HL-60 (cell line): Measurements from ENCODE around the gene ARID1B.

ENCODE experiments used
- POLR2AphosphoS5 ChIP-seq: IDR thresholded peaks from 2 replicates; pipeline ENCODE4 v1.6.1; 2012; ENCODE audit warnings: low read depth
- REST ChIP-seq: IDR thresholded peaks from 2 replicates; pipeline ENCODE4 v1.6.1; 2012; ENCODE audit warnings: low read depth; ENCODE audit not compliant: insufficient replicate concordance
- TF ChIP-seq, protein P1 (sequence below): IDR thresholded peaks from one replicate; pipeline ENCODE4 v1.5.1; 2011; ENCODE audit warnings: low read length, control low read depth, inconsistent platforms; ENCODE audit not compliant: insufficient read depth

GRCh38 chr6:157075549-157076450, 298.6 kb downstream of the ARID1B start:
- TF ChIP-seq POLR2AphosphoS5 (no peak), REST (no peak)
- TF ChIP-seq, protein P1, sequence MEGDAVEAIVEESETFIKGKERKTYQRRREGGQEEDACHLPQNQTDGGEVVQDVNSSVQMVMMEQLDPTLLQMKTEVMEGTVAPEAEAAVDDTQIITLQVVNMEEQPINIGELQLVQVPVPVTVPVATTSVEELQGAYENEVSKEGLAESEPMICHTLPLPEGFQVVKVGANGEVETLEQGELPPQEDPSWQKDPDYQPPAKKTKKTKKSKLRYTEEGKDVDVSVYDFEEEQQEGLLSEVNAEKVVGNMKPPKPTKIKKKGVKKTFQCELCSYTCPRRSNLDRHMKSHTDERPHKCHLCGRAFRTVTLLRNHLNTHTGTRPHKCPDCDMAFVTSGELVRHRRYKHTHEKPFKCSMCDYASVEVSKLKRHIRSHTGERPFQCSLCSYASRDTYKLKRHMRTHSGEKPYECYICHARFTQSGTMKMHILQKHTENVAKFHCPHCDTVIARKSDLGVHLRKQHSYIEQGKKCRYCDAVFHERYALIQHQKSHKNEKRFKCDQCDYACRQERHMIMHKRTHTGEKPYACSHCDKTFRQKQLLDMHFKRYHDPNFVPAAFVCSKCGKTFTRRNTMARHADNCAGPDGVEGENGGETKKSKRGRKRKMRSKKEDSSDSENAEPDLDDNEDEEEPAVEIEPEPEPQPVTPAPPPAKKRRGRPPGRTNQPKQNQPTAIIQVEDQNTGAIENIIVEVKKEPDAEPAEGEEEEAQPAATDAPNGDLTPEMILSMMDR: no peak
